Osteocyte (in vitro differentiated cells): ENCODE results near the gene SLC6A18. TPM values are rescaled to one million over a fixed set of nuclear protein-coding genes. Genes with fewer than 3 reads are reported as not detected.
A peak's percentile ranks its signal among the peaks of the same experiment; 100 is the strongest.
"Not testable (repeated sequence)": the region's sequence is repeated elsewhere in the genome, so short reads cannot be mapped to it uniquely, and the experiment has no call there.

Experiments used
- DNase-seq: peaks from one replicate; pipeline ENCODE4 v3.0.0; 2021; ENCODE audit warnings: mixed read lengths; ENCODE audit not compliant: unreplicated experiment; ENCODE audit errors: extremely low spot score
- H3K27ac Mint-ChIP-seq: one replicate; pipeline ENCODE4 v1.8.0; 2021; ENCODE audit warnings: mild to moderate bottlenecking, mixed read lengths; ENCODE audit not compliant: unreplicated experiment
- H3K27me3 Mint-ChIP-seq: one replicate; pipeline ENCODE4 v1.8.0; 2021; ENCODE audit warnings: mixed read lengths; ENCODE audit not compliant: unreplicated experiment
- H3K36me3 Mint-ChIP-seq: one replicate; pipeline ENCODE4 v1.8.0; 2021; ENCODE audit warnings: mixed read lengths; ENCODE audit not compliant: unreplicated experiment
- H3K4me1 Mint-ChIP-seq: one replicate; pipeline ENCODE4 v1.8.0; 2021; ENCODE audit warnings: mixed read lengths; ENCODE audit not compliant: unreplicated experiment
- H3K4me3 Mint-ChIP-seq: one replicate; pipeline ENCODE4 v1.8.0; 2021; ENCODE audit warnings: mild to moderate bottlenecking, moderate library complexity, mixed read lengths; ENCODE audit not compliant: unreplicated experiment
- H3K9me3 Mint-ChIP-seq: one replicate; pipeline ENCODE4 v1.8.0; 2021; ENCODE audit warnings: mixed read lengths; ENCODE audit not compliant: unreplicated experiment
- CTCF ChIP-seq: fragments of 200-600 bp; sonication (generic); IDR thresholded peaks from 2 replicates; pipeline ENCODE4 v1.5.0; 2021; ENCODE audit warnings: antibody characterized with exemption, mild to moderate bottlenecking, moderate library complexity
- total RNA-seq: library from RNA; stranded (reverse); gene quantifications from 2 replicates; pipeline ENCODE4 v1.2.1, GENCODE V29; 2021

SLC6A18 gene
- total RNA-seq, 1 donor from 2014 or later, result not detected

- no peaks in the 10 kb centered on the region for H3K27me3 Mint-ChIP-seq
- no peaks in the 10 kb centered on the region for H3K36me3 Mint-ChIP-seq
- DNase-seq, result no peak
- H3K27ac Mint-ChIP-seq, result no peak overlapping the region
- TF ChIP-seq CTCF, result no peak
- no peaks in the 10 kb centered on the region for H3K4me1 Mint-ChIP-seq
- no peak overlapping the region for H3K4me3 Mint-ChIP-seq
- peaks cover 4% of the 10 kb centered on the region for H3K9me3 Mint-ChIP-seq
Measured at GRCh38 chr5:1280177-1281037, 55.2 kb downstream of the SLC6A18 start.

GRCh38 chr5:1281038-1281882 is 56.1 kb downstream of the SLC6A18 start:
- no peak for DNase-seq
- no peak overlapping the region for H3K4me3 Mint-ChIP-seq
- no peaks in the 10 kb centered on the region for H3K27me3 Mint-ChIP-seq
- H3K4me1 Mint-ChIP-seq, result no peaks in the 10 kb centered on the region
- no peak overlapping the region for H3K27ac Mint-ChIP-seq
- TF ChIP-seq CTCF, result no peak
- H3K9me3 Mint-ChIP-seq, result peaks cover 4% of the 10 kb centered on the region
- H3K36me3 Mint-ChIP-seq, result no peaks in the 10 kb centered on the region

- Mint-ChIP-seq H3K27me3 (no peaks in the 10 kb centered on the region), H3K27ac (no peak overlapping the region)
Measured at GRCh38 chr5:1282131-1282992, 57.2 kb downstream of the SLC6A18 start.

GRCh38 chr5:1282993-1283728 is 58.0 kb downstream of the SLC6A18 start:
- not testable (repeated sequence) for DNase-seq, H3K9me3 Mint-ChIP-seq, H3K36me3 Mint-ChIP-seq, H3K4me3 Mint-ChIP-seq, H3K27ac Mint-ChIP-seq, H3K4me1 Mint-ChIP-seq, H3K27me3 Mint-ChIP-seq

More at GRCh38 chr5:1282131-1282992, 57.2 kb downstream of the SLC6A18 start:
- Mint-ChIP-seq H3K4me3 (no peak overlapping the region), H3K9me3 (peaks cover 4% of the 10 kb centered on the region), H3K36me3 (no peaks in the 10 kb centered on the region), H3K4me1 (no peaks in the 10 kb centered on the region)
- DNase-seq, result no peak
- TF ChIP-seq CTCF, result no peak

- not testable (repeated sequence) for H3K36me3 Mint-ChIP-seq, H3K4me3 Mint-ChIP-seq, H3K27me3 Mint-ChIP-seq, H3K4me1 Mint-ChIP-seq, H3K27ac Mint-ChIP-seq, H3K9me3 Mint-ChIP-seq
- DNase-seq, result peak; percentile 73
Measured at GRCh38 chr5:1283729-1284041, 58.5 kb downstream of the SLC6A18 start.

GRCh38 chr5:1284336-1284970 is 59.3 kb downstream of the SLC6A18 start:
- not testable (repeated sequence) for H3K27ac Mint-ChIP-seq, H3K4me3 Mint-ChIP-seq, H3K27me3 Mint-ChIP-seq, H3K36me3 Mint-ChIP-seq, H3K9me3 Mint-ChIP-seq, H3K4me1 Mint-ChIP-seq
- peak; percentile 73 for DNase-seq
